Retina (tissue), 1 donor: ENCODE measurements around the gene OR51V1.
"Not testable (repeated sequence)": the region's sequence is repeated elsewhere in the genome, so short reads cannot be mapped to it uniquely, and the experiment has no call there.

Experiments used
- DNase-seq: peaks from one replicate; pipeline ENCODE4 v3.0.0-alpha.2; 2016

The OR51V1 gene

DNA sequence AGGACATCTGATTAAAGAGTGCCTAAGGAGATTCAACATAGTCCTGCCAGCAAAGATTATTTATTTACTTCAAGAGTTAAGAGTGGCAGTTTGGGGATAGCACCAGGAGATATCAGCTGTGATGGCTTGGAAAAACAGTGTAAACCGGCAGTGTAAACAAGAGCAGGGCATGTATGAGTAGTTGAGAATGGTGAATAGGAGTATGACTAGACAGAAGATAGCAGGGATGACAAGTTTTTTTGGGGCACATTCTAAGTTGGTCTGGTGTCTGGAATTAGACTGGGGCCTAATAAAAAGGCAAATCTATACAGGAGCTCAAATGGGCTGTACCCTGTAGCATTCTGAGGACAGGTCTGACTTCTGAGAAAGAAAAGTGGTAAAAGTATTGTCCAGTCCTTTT lies 39.4 kb downstream of the OR51V1 start:
- not testable (repeated sequence) for DNase-seq

DNA sequence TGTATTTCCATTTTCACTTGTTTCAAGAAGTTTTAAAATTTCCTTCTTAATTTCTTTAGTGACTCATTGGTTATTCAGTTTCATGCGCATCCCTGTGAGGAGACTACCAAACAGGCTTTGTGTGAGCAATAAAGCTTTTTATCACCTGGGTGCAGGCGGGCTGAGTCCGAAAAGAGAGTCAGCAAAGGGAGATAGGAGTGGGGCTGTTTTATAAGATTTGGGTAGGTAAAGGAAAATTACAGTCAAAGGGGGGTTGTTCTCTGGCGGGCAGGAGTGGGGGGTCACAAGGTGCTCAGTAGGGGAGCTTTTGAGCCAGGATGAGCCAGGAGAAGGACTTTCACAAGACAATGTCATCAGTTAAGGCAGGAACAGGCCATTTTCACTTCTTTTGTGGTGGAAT lies 40.3 kb downstream of the OR51V1 start:
- DNase-seq, result not testable (repeated sequence)

DNA sequence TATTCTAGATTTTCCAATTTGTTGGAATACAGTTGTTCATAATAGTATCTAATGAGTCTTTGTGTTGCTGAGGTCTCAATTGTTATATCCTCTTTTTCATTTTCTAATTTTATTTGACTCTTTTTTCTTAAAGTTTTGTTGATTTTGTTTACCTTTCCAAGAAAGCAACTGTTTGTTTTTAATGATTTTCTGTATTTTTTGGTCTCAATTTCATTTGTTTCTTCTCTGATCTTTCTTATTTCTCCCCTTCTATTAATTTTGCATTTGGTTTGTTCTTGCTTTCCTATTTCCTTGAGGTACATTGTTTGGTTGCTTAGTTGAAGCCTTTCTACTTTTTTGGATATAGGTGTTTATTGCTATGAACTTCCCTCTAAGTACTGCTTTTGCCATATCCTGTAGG lies 40.7 kb downstream of the OR51V1 start:
- DNase-seq, result no peak

DNA sequence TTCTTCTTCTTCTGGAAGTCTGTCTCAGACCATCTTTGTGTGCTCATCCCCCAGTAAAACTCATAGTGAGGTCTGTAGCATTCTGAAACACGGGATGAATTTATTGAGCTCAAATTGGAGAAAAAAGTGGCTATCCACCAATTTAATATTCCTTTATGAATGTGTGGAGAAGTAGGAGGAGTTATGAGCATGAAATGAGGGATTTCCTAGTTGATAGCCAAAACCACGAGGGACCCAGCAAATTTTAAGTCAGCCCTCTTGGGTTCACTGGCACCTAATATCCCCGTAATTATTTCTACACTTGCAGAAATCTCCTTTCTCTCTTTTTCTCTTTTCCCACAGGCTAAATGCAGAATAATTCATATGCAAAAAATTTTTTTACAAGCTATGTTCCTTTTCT lies 45.8 kb downstream of the OR51V1 start, which contains the start of gene OR52A1:
Gene OR52A1 (minus strand): TSS at position 101 of the 400 bp plus-strand sequence. CDS start 2,388 bp downstream, outside the sequence.
- no peak for DNase-seq

DNA sequence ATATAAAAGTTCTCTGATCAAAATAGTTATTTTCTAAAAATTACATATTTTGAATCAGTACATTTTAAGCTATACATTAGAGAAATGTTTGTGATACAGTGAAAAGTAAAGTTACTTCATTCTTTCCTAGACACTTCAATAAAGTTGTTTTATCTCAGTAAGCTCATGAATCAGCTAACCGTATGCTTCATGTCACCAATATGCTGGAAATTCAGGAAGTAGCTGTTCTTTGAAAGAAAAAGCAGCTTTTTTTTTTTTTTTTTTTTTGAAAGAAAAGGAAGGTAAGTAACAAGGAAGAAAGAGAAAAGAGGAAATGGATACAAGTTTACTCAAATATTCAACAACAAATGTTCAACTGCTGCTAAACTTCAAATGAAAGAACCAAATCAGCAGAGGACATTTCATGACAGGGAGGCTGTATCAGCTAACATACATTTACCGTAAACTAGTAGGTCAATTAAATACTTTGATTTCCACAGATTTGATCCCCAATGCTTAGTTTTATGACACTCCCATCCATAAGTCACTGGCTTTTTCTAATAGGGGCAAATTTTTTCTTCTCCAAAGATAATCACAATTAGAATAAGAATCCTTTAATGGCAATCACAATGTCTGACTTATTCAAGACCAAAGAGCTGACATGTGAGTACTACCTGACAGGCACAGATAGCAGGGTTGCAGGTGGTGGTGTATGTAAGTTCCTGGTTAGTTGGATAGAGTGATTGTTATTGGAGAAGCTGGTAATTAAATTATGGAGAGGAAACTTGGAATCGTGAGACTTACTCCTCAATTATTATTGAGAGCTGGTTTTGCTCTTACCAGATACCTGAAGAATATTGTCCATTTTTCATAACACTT lies 46.7 kb downstream of the OR51V1 start:
- DNase-seq, result no peak

DNA sequence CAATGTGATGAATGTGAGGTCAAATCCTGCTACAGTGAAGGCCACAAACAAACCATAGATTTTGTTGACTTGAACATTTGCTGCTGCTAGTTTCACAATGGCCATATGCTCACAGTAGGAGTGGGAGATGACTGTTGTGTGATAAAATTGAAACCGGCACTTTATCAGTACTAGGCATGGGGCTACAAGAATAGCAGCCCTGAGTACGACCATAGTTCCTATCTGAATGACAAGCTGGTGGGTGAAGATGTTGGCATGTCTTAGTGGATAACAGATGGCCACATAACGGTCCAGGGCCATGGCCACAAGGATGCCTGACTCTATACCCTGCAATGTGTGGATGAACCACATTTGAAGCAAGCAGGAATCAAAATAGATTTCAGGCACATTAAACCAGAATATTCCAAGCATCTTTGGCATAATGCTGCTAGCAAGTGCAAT lies 48.7 kb downstream of the OR51V1 start:
- DNase-seq, result no peak
